ENCODE data around the gene INSYN2B.

DNA sequence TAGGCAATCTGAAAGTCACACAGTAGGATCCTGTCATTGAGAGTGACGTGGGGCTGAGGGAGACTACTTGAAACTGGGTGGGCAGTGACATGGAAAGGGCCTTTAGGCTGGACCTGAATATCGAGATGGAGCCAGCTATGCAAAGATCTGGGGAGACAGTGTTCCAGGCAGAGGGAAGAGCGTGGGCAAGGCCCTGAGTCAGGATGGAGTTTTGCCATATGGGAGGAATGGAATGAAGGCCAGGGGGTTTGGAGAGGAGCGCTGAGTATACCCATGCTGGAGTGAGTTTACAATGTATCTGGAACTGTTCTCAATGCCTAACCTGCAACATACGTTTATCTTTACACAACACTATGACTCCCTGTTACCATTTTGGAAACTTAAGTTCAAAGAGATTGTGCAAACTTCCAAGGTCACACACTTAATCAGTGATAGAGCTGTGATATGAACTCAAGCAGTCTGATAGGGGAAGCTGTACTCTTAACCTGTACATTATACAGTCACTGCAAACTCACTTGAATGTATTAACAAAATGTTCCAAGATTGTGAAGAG, 33.5 kb downstream of the INSYN2B start:
- TF ChIP-seq, protein P1, sequence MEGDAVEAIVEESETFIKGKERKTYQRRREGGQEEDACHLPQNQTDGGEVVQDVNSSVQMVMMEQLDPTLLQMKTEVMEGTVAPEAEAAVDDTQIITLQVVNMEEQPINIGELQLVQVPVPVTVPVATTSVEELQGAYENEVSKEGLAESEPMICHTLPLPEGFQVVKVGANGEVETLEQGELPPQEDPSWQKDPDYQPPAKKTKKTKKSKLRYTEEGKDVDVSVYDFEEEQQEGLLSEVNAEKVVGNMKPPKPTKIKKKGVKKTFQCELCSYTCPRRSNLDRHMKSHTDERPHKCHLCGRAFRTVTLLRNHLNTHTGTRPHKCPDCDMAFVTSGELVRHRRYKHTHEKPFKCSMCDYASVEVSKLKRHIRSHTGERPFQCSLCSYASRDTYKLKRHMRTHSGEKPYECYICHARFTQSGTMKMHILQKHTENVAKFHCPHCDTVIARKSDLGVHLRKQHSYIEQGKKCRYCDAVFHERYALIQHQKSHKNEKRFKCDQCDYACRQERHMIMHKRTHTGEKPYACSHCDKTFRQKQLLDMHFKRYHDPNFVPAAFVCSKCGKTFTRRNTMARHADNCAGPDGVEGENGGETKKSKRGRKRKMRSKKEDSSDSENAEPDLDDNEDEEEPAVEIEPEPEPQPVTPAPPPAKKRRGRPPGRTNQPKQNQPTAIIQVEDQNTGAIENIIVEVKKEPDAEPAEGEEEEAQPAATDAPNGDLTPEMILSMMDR (conservative IDR thresholded peaks at IDR 0.05; ENCODE audit: low read depth in 2 of 2) = no peak
- TF ChIP-seq JUNB (IDR thresholded peaks at IDR 0.05; ENCODE audit: unreplicated experiment) (no peak), EZH2 (IDR thresholded peaks at IDR 0.05; ENCODE audit: low read depth, unreplicated experiment) (no peak), POLR2AphosphoS5 (IDR thresholded peaks at IDR 0.05; ENCODE audit: low read depth) (no peak)
- TF ChIP-seq, protein P2, sequence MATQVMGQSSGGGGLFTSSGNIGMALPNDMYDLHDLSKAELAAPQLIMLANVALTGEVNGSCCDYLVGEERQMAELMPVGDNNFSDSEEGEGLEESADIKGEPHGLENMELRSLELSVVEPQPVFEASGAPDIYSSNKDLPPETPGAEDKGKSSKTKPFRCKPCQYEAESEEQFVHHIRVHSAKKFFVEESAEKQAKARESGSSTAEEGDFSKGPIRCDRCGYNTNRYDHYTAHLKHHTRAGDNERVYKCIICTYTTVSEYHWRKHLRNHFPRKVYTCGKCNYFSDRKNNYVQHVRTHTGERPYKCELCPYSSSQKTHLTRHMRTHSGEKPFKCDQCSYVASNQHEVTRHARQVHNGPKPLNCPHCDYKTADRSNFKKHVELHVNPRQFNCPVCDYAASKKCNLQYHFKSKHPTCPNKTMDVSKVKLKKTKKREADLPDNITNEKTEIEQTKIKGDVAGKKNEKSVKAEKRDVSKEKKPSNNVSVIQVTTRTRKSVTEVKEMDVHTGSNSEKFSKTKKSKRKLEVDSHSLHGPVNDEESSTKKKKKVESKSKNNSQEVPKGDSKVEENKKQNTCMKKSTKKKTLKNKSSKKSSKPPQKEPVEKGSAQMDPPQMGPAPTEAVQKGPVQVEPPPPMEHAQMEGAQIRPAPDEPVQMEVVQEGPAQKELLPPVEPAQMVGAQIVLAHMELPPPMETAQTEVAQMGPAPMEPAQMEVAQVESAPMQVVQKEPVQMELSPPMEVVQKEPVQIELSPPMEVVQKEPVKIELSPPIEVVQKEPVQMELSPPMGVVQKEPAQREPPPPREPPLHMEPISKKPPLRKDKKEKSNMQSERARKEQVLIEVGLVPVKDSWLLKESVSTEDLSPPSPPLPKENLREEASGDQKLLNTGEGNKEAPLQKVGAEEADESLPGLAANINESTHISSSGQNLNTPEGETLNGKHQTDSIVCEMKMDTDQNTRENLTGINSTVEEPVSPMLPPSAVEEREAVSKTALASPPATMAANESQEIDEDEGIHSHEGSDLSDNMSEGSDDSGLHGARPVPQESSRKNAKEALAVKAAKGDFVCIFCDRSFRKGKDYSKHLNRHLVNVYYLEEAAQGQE (IDR thresholded peaks at IDR 0.05; ENCODE audit: unreplicated experiment) = no peak
